HG03066 (cell line): Measurements from ENCODE around the gene FOXO3.

Experiments used
- ATAC-seq: cut with Tn5 transposase; IDR thresholded peaks from one replicate; pipeline ENCODE4 v1.9.1; 2021; ENCODE audit warnings: low read depth; ENCODE audit not compliant: unreplicated experiment

Gene FOXO3

GRCh38 chr6:108592371-108593337 is 31.9 kb downstream of the FOXO3 start:
- ATAC-seq: peak; percentile 91

- no peak for ATAC-seq
Observed at GRCh38 chr6:108594151-108594550, 33.4 kb downstream of the FOXO3 start.

- ATAC-seq: no peak
Observed at GRCh38 chr6:108594640-108595039, 33.9 kb downstream of the FOXO3 start.

- no peak for ATAC-seq
Observed at GRCh38 chr6:108596956-108597355, 36.2 kb downstream of the FOXO3 start.

- ATAC-seq: no peak
Observed at GRCh38 chr6:108597572-108598304, 37.0 kb downstream of the FOXO3 start.

GRCh38 chr6:108598305-108598863 is 37.7 kb downstream of the FOXO3 start:
- ATAC-seq: peak; percentile 86

GRCh38 chr6:108604156-108604555 is 43.4 kb downstream of the FOXO3 start:
- no peak for ATAC-seq

GRCh38 chr6:108606250-108606690 is 45.6 kb downstream of the FOXO3 start:
- ATAC-seq: no peak

GRCh38 chr6:108608453-108609275 is 47.9 kb downstream of the FOXO3 start:
- no peak for ATAC-seq

- ATAC-seq: no peak
Observed at GRCh38 chr6:108609276-108609769, 48.6 kb downstream of the FOXO3 start.

- ATAC-seq: no peak
Observed at GRCh38 chr6:108610270-108610839, 49.6 kb downstream of the FOXO3 start.

- no peak for ATAC-seq
Observed at GRCh38 chr6:108610957-108611586, 50.4 kb downstream of the FOXO3 start.

- ATAC-seq: no peak
Observed at GRCh38 chr6:108612852-108613251, 52.1 kb downstream of the FOXO3 start.

- no peak for ATAC-seq
Observed at GRCh38 chr6:108616544-108616943, 55.8 kb downstream of the FOXO3 start.

GRCh38 chr6:108616973-108617372 is 56.3 kb downstream of the FOXO3 start:
- no peak for ATAC-seq

GRCh38 chr6:108618623-108619152 is 58.0 kb downstream of the FOXO3 start:
- ATAC-seq: no peak

GRCh38 chr6:108619431-108620197 is 58.9 kb downstream of the FOXO3 start:
- no peak for ATAC-seq

- no peak for ATAC-seq
Observed at GRCh38 chr6:108621117-108621516, 60.4 kb downstream of the FOXO3 start.
